Hepatocyte (in vitro differentiated cells): Measurements from ENCODE around the gene ZNF77. TPM values are rescaled to one million over a fixed set of nuclear protein-coding genes. Genes with fewer than 3 reads are reported as not detected.
"Not testable (repeated sequence)": the region's sequence is repeated elsewhere in the genome, so short reads cannot be mapped to it uniquely, and the experiment has no call there.

Experiments
- DNase-seq: peaks from one replicate; pipeline ENCODE4 v3.0.0-alpha.2; 2016; ENCODE audit warnings: low spot score
- H2AFZ ChIP-seq: fragments of 200-600 bp; sonication (generic); 2 replicates; pipeline ENCODE4 v1.6.0; 2016; ENCODE audit warnings: antibody characterized with exemption, mild to moderate bottlenecking
- H3K27ac ChIP-seq: fragments of 200-600 bp; sonication (generic); 2 replicates; pipeline ENCODE4 v1.5.1; 2016; ENCODE audit warnings: mild to moderate bottlenecking
- H3K27me3 ChIP-seq: fragments of 200-600 bp; sonication (generic); 2 replicates; pipeline ENCODE4 v1.6.1; 2016
- H3K36me3 ChIP-seq: fragments of 200-600 bp; sonication (generic); replicated peaks from 2 replicates; pipeline ENCODE4 v1.5.1; 2016; ENCODE audit warnings: low read depth; ENCODE audit not compliant: insufficient read depth
- H3K4me1 ChIP-seq: fragments of 200-600 bp; sonication (generic); 2 replicates; pipeline ENCODE4 v1.5.1; 2016; ENCODE audit warnings: mild to moderate bottlenecking, moderate library complexity; ENCODE audit not compliant: insufficient read depth
- H3K4me2 ChIP-seq: fragments of 200-600 bp; sonication (generic); 2 replicates; pipeline ENCODE4 v1.6.0; 2016
- H3K4me3 ChIP-seq: fragments of 200-600 bp; sonication (generic); 2 replicates; pipeline ENCODE4 v1.5.1; 2016; ENCODE audit warnings: mild to moderate bottlenecking
- H3K79me2 ChIP-seq: fragments of 200-600 bp; sonication (generic); 2 replicates; pipeline ENCODE4 v1.6.0; 2017; ENCODE audit warnings: mild to moderate bottlenecking
- H3K9me2 ChIP-seq: fragments of 200-600 bp; sonication (generic); replicated peaks from 2 replicates; pipeline ENCODE4 v1.6.0; 2017; ENCODE audit warnings: mild to moderate bottlenecking; ENCODE audit not compliant: insufficient read depth
- H3K9me3 ChIP-seq: fragments of 200-600 bp; sonication (generic); 2 replicates; pipeline ENCODE4 v1.5.1; 2016; ENCODE audit warnings: low read depth, mild to moderate bottlenecking
- H4K20me1 ChIP-seq: fragments of 200-600 bp; sonication (generic); 2 replicates; pipeline ENCODE4 v1.6.0; 2016; ENCODE audit warnings: mild to moderate bottlenecking; ENCODE audit not compliant: insufficient read depth, poor library complexity, severe bottlenecking
- EZH2 ChIP-seq: fragments of 200-600 bp; sonication (generic); IDR thresholded peaks from 2 replicates; pipeline ENCODE4 v1.6.1; 2016; ENCODE audit warnings: antibody characterized with exemption, mild to moderate bottlenecking, borderline replicate concordance
- EZH2phosphoT487 ChIP-seq: fragments of 200-600 bp; sonication (generic); IDR thresholded peaks from one replicate; pipeline ENCODE4 v1.6.1; 2018; ENCODE audit warnings: antibody characterized with exemption, mild to moderate bottlenecking, low read depth, moderate library complexity; ENCODE audit not compliant: unreplicated experiment, severe bottlenecking
- WGBS: methylation state at CpG from one replicate; pipeline ENCODE4 v1.1.6; 2016; ENCODE audit warnings: low lambda C conversion rate; ENCODE audit errors: missing lambda C conversion rate; 5-methylcytosine and 5-hydroxymethylcytosine counted together
- polyA plus RNA-seq: library from polyadenylated mRNA; unstranded; fragments of >200 nt; fragmentation: Nextera tagmentation; extraction: Ambion mirVana; gene quantifications from 2 replicates; pipeline ENCODE4 v1.2.1, GENCODE V29; 2016
- total RNA-seq: library from RNA; depleted of rRNA; stranded (reverse); fragments of >200 nt; gene quantifications from 2 replicates; pipeline ENCODE4 v1.2.3, GENCODE V29; 2014
- TF ChIP-seq, protein P1 (sequence below): fragments of 200-600 bp; sonication (generic); IDR thresholded peaks from 2 replicates; pipeline ENCODE4 v1.5.1; 2016; ENCODE audit warnings: antibody characterized with exemption, mild to moderate bottlenecking; ENCODE audit not compliant: poor library complexity

Gene ZNF77
- total and polyA plus RNA-seq, 2 experiments from 2014 or later: 1.8 to 3.4 TPM

DNA sequence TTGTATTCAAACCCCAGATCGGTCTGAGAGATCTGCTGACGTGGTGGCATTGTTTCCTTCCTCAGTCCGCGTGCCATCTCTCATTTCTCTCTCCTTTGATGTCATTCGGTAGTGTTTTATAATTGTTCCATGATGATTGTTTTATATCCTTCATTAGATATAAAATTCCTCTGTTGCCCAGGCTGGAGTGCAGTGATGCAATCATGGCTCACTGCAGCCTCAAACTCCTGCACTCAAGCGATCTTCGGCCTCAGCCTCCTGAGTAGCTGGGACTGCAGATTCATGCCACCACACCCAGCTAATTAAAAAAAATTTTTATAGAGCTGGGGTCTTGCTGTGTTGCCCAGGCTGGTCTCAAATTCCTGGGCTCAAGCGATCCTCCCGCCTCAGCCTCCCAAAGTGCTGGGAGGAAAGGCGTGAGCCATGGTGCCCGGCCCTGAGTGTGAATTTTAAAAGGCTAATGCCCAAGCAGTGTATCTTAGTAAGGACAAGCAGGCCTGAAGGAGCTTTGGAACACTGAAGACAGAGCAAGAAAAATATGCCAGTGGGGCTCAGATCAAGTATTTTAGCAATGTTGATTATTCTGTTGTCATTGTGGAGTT lies 38.8 kb downstream of the ZNF77 start:
- 94% methylated on average over 11 of the region's 11 CpGs for WGBS
- Histone ChIP-seq H3K36me3 (no peaks in the 10 kb centered on the region), H3K4me3 (no peak overlapping the region), H3K9me2 (no peaks in the 10 kb centered on the region), H3K4me2 (no peak overlapping the region), H4K20me1 (no peaks in the 10 kb centered on the region), H2AFZ (no peak overlapping the region), H3K27me3 (no peaks in the 10 kb centered on the region), H3K27ac (no peak overlapping the region), H3K9me3 (no peaks in the 10 kb centered on the region), H3K79me2 (peaks cover 52% of the 10 kb centered on the region), H3K4me1 (peaks cover 16% of the 10 kb centered on the region)
- TF ChIP-seq EZH2: no peak
- no peak for TF ChIP-seq EZH2phosphoT487
- TF ChIP-seq, protein P1, sequence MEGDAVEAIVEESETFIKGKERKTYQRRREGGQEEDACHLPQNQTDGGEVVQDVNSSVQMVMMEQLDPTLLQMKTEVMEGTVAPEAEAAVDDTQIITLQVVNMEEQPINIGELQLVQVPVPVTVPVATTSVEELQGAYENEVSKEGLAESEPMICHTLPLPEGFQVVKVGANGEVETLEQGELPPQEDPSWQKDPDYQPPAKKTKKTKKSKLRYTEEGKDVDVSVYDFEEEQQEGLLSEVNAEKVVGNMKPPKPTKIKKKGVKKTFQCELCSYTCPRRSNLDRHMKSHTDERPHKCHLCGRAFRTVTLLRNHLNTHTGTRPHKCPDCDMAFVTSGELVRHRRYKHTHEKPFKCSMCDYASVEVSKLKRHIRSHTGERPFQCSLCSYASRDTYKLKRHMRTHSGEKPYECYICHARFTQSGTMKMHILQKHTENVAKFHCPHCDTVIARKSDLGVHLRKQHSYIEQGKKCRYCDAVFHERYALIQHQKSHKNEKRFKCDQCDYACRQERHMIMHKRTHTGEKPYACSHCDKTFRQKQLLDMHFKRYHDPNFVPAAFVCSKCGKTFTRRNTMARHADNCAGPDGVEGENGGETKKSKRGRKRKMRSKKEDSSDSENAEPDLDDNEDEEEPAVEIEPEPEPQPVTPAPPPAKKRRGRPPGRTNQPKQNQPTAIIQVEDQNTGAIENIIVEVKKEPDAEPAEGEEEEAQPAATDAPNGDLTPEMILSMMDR: no peak
- no peak for DNase-seq

DNA sequence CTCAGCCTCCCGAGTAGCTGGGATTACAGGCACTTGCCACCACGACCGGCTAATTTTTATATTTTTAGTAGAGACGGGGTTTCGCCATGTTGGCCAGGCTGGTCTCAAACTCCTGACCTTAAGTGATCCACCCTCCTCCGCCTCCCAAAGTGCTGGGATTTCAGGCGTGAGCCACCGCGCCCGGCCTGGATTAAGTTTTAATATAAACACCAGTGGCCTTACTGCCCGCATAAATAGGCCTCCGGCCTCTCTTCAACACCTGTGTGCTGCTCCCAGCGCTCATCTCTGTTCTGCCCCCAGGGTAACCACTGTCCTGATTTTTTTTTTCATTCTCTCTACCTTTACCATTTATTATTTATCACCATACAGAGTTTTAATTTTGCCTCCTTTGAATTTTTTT lies 41.4 kb downstream of the ZNF77 start:
- H3K9me2 ChIP-seq, H3K4me3 ChIP-seq, H3K9me3 ChIP-seq, H4K20me1 ChIP-seq, H3K36me3 ChIP-seq, DNase-seq, H2AFZ ChIP-seq, H3K27me3 ChIP-seq: not testable (repeated sequence)
- Histone ChIP-seq H3K79me2 (peaks cover 49% of the 10 kb centered on the region), H3K4me2 (peak overlapping the region; percentile 86), H3K27ac (peak overlapping the region; percentile 91), H3K4me1 (peaks cover 16% of the 10 kb centered on the region)
- WGBS: 95% methylated on average over 13 of the region's 13 CpGs

DNA sequence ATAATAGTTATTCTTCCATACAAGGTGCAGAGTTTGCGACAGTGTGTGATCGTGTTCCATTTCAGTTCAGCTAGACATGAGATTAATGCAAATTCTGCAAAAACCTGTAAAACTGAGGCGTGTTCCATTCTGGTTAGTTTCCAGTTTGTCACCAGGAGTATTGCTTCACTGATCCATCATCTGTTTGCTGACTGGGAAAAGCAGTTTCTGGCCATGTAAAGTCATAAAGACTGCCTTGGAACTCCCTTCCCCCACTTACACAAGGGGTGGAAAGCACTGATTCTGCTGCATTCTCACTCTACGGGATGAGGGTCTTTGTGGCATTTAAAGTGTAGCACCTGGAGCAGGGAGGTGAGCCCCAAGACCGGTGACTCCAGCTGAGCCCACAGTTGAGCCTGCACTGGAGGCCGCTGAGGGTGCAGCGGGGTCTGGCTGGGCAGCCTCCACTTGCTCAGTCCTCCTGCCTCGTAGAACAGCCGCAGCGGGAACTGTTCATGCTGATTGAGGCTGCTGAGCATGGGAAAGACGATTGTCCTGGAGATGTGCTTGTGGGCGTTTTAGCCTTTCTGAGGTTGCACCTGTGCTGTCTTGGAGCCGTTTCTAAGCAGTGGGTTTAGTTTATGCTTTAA lies 42.1 kb downstream of the ZNF77 start:
- TF ChIP-seq EZH2phosphoT487 (no peak), EZH2 (no peak)
- TF ChIP-seq, protein P1: no peak
- Histone ChIP-seq H3K4me2 (peak overlapping the region; percentile 86), H4K20me1 (no peaks in the 10 kb centered on the region), H3K9me3 (no peaks in the 10 kb centered on the region), H3K9me2 (no peaks in the 10 kb centered on the region), H3K27me3 (no peaks in the 10 kb centered on the region), H3K79me2 (peaks cover 47% of the 10 kb centered on the region), H3K4me3 (no peak overlapping the region), H3K4me1 (peaks cover 16% of the 10 kb centered on the region), H2AFZ (no peak overlapping the region), H3K36me3 (no peaks in the 10 kb centered on the region), H3K27ac (peak overlapping the region; percentile 91)
- DNase-seq: peak; percentile 47
- WGBS: 82% methylated on average over 13 of the region's 13 CpGs

DNA sequence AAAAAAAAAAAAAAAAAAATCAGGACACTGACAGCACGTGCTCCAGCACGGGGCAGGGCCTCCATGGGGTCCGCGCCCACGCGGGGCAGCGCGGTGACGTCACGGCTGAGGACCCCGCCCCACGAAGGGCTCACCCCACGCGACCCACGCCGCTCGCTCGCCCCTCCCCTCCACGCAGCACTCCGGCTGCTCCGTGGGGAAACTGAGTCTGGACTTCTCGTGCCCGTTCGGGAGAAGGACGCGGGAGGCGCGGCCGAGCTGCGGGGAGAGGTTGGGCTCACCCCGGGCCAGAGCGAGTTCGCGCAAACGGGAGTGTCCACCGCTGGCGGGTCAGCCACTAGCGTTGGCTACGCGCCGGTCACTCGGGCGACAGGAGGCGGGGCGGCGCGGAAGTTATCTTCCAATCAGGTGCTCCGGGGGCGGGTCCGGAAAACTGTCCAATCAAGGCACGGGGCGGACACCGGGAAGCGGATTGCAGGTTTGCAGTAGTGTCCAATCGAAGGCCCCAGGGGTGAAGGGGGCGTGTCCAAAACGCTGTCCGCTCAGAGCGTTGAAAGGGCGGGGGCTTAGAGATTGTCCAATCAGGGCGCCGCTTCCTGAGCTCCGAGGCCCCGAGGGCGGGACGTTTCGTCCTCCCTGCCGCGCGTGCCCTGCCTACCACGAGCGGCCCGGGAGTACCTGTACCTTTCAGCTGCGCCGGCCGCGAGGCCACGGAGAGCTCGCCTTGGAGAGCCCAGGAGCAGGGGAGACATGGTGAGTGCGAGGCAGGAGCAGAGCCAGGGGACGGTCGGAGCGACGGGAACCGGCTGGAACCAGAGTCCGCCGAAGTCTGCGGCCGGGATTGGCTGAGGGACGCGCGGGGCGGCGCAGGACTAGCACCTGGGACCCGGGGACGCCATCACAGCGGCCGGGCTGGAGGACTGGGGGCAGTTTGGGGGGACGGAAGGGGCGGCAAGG lies 44.2 kb downstream of the ZNF77 start, which contains the start of gene ZNF57:
ZNF57 (plus strand) TSS at position 633 of the 957 bp plus-strand sequence; CDS start at position 751, 118 bp downstream.
- Histone ChIP-seq H2AFZ (peak within 1 kb of the TSS; percentile 74), H4K20me1 (no peaks in the 10 kb centered on the region), H3K27me3 (no peaks in the 10 kb centered on the region), H3K4me2 (peak within 1 kb of the TSS; percentile 87), H3K9me2 (no peaks in the 10 kb centered on the region), H3K4me3 (peak within 1 kb of the TSS; percentile 34), H3K79me2 (peaks cover 28% of the 10 kb centered on the region), H3K36me3 (no peaks in the 10 kb centered on the region), H3K9me3 (no peaks in the 10 kb centered on the region), H3K27ac (peak within 1 kb of the TSS; percentile 91), H3K4me1 (peaks cover 16% of the 10 kb centered on the region)
- DNase-seq: peak; percentile 100
- TF ChIP-seq EZH2phosphoT487 (no peak), EZH2 (no peak)
- TF ChIP-seq, protein P1: no peak
- 1% methylated on average over 81 of the region's 100 CpGs for WGBS
